RWPE2 (cell line): Measurements from ENCODE around the gene PAK2.

Experiments used
- ATAC-seq: fragments of 200-7000 bp; cut with Tn5 transposase; 3 replicates; pipeline ENCODE4 v1.9.1; 2021; ENCODE audit warnings: low read depth
- DNase-seq: peaks from one replicate; pipeline ENCODE4 v3.0.0-alpha.2; 2020; ENCODE audit warnings: low spot score
- H3K27ac ChIP-seq: fragments of 450-650 bp; 2 replicates; pipeline ENCODE4 v1.5.1; 2017; ENCODE audit warnings: mild to moderate bottlenecking; ENCODE audit not compliant: poor library complexity, severe bottlenecking
- H3K27me3 ChIP-seq: fragments of 250-450 bp; sonication (Bioruptor Pico); 2 replicates; pipeline ENCODE4 v1.5.1; 2021; ENCODE audit warnings: mild to moderate bottlenecking, moderate library complexity; ENCODE audit not compliant: insufficient read depth, poor library complexity, severe bottlenecking
- H3K36me3 ChIP-seq: fragments of 250-450 bp; sonication (Bioruptor Pico); 2 replicates; pipeline ENCODE4 v1.5.1; 2020; ENCODE audit warnings: low read depth, mild to moderate bottlenecking, moderate library complexity
- H3K4me1 ChIP-seq: fragments of 250-450 bp; sonication (Bioruptor Pico); 2 replicates; pipeline ENCODE4 v1.5.1; 2021; ENCODE audit warnings: mild to moderate bottlenecking, moderate library complexity; ENCODE audit not compliant: insufficient read depth, poor library complexity, severe bottlenecking
- H3K4me3 ChIP-seq: fragments of 250-450 bp; sonication (Bioruptor Pico); 2 replicates; pipeline ENCODE4 v1.5.1; 2021; ENCODE audit warnings: mild to moderate bottlenecking, moderate library complexity; ENCODE audit not compliant: severe bottlenecking
- H3K9me3 ChIP-seq: fragments of 250-450 bp; sonication (Bioruptor Pico); 2 replicates; pipeline ENCODE4 v1.5.1; 2021; ENCODE audit warnings: mild to moderate bottlenecking, moderate library complexity; ENCODE audit not compliant: severe bottlenecking
- CTCF ChIP-seq: fragments of 450-650 bp; IDR thresholded peaks from one replicate; pipeline ENCODE4 v1.5.1; 2017; ENCODE audit warnings: mild to moderate bottlenecking, moderate library complexity; ENCODE audit not compliant: poor library complexity, severe bottlenecking

Gene PAK2

DNA sequence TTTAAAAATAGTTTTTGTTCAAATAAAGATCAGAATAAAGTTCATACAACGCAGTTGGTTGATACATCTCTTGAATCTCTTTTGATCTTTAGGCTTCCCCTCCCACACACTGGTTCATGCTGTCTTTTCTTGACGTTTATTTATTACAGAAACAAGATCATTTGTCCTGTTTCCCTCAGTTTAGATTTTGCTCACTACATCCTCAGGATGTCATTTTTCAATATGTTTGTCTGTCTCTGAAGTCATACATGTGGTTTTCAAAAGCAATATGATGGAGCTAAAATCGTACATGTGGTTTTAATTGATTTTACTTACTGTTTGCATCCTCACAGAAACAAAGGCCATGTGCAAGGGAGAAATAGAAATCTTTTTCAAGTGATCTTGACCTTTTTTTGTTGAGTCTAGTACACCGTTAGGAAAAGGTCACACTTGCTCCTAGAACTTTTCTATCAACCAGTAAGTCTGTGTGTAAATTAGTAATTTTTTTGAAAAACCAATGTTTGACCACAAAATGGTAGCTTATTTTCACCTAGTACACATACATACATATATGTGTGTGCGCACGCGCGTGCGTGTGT, 64.3 kb downstream of the PAK2 start:
- H3K27ac ChIP-seq: no peak overlapping the region
- DNase-seq (no peak), ATAC-seq (no peak)
- no peaks in the 10 kb centered on the region for H3K9me3 ChIP-seq
- H3K4me1 ChIP-seq: no peaks in the 10 kb centered on the region
- H3K27me3 ChIP-seq: no peaks in the 10 kb centered on the region
- H3K36me3 ChIP-seq: peaks cover 64% of the 10 kb centered on the region
- H3K4me3 ChIP-seq: no peak overlapping the region
- TF ChIP-seq CTCF: no peak

DNA sequence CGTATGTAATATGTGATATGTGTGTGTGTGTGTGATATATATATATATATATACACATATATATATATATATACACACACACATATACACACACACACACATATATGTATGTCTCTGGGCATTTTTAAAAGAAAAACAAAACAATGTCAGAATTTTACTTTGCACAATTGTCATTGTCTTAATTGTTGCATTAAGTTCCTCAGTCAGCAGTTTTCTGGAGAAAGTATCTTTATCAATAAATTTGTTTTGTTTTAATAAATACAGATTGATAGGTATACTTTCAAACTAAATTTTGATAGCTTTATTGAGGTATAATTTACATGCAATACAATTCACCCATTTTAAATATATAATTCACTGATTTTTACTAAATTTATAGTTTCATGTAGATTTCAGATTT, 65.1 kb downstream of the PAK2 start:
- H3K4me3 ChIP-seq: no peak overlapping the region
- H3K4me1 ChIP-seq: no peaks in the 10 kb centered on the region
- no peaks in the 10 kb centered on the region for H3K9me3 ChIP-seq
- ATAC-seq (no peak), DNase-seq (no peak)
- H3K36me3 ChIP-seq: peaks cover 70% of the 10 kb centered on the region
- no peaks in the 10 kb centered on the region for H3K27me3 ChIP-seq
- TF ChIP-seq CTCF: no peak
- H3K27ac ChIP-seq: no peak overlapping the region

DNA sequence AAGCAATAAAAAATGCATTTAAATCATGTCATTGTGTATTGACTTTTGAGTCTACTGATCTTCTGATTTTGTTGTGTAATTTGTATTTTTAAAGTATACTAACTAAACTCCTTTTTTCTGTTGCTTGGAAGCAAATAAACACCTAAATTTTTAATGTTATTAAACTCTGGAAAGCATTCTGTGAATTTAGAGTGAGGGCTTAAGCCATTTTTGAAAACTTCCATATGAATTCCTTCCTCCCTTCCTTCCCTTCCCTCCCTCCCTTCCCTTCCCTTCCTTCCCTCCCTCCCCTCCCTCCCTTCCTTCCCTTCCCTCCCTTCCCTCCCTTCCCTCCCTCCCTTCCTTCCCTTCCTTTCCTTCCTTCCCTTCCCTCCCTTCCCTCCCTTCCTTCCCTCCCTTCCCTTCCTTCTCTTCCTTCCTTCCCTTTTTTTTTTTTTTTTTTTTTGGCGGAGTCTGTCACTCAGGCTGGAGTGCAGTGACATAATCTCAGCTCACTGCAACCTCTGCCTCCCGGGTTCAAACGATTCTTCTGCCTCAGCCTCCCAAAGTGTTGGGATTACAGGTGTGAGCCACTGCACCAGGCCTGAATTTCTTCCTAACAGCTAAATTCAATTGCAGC, 71.4 kb downstream of the PAK2 start:
- peaks cover 2% of the 10 kb centered on the region for H3K9me3 ChIP-seq
- no peak overlapping the region for H3K27ac ChIP-seq
- no peaks in the 10 kb centered on the region for H3K4me1 ChIP-seq
- TF ChIP-seq CTCF: no peak
- DNase-seq (no peak), ATAC-seq (no peak)
- H3K36me3 ChIP-seq: peaks cover 80% of the 10 kb centered on the region
- H3K27me3 ChIP-seq: no peaks in the 10 kb centered on the region
- no peak overlapping the region for H3K4me3 ChIP-seq

DNA sequence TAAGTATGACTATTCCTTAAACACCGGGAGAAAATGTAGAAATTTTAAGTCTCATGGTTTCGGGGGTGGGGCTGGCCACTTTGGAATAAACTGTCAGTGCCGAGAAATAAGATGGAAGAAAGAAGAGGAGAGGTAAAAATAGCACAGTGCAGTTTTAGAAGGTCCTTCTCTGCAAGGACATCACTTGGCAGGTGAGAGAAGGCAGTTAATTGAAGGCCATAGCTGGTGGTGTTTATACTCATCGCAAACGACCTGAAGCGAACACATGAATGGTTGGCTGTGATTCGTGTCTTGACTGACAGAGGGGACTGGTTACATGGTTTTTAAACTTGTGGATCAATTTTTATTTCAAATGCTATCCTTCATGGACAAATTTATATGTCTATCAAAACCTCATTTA, 73.2 kb downstream of the PAK2 start:
- no peak overlapping the region for H3K27ac ChIP-seq
- no peaks in the 10 kb centered on the region for H3K27me3 ChIP-seq
- no peaks in the 10 kb centered on the region for H3K4me1 ChIP-seq
- ATAC-seq (no peak), DNase-seq (no peak)
- peaks cover 76% of the 10 kb centered on the region for H3K36me3 ChIP-seq
- TF ChIP-seq CTCF: no peak
- no peak overlapping the region for H3K4me3 ChIP-seq
- H3K9me3 ChIP-seq: peaks cover 2% of the 10 kb centered on the region

GRCh38 chr3:196813903-196814302, 74.2 kb downstream of the PAK2 start:
- no peaks in the 10 kb centered on the region for H3K27me3 ChIP-seq
- peaks cover 76% of the 10 kb centered on the region for H3K36me3 ChIP-seq
- H3K27ac ChIP-seq: no peak overlapping the region
- H3K4me3 ChIP-seq: no peak overlapping the region
- TF ChIP-seq CTCF: no peak
- H3K9me3 ChIP-seq: peaks cover 2% of the 10 kb centered on the region
- no peaks in the 10 kb centered on the region for H3K4me1 ChIP-seq
- DNase-seq (no peak), ATAC-seq (no peak)
